Lower leg skin (tissue), 3 donors: ENCODE results near the gene TTLL4.
A peak's percentile ranks its signal among the peaks of the same experiment; 100 is the strongest.

Source experiments
- CTCF ChIP-seq, 3 donors: fragments of 450-650 bp; IDR thresholded peaks; one replicate each; pipeline ENCODE4 v1.5.1; 2016; ENCODE audit warnings: antibody characterized with exemption in 3 of 3, mild to moderate bottlenecking in 3 of 3, moderate library complexity in 2 of 3
- POLR2A ChIP-seq, 2 donors: fragments of 450-650 bp; IDR thresholded peaks; one replicate each; pipeline ENCODE4 v1.6.1; 2016 to 2017; ENCODE audit warnings: antibody characterized with exemption in 2 of 2, mild to moderate bottlenecking in 1 of 2, moderate library complexity in 1 of 2

DNA sequence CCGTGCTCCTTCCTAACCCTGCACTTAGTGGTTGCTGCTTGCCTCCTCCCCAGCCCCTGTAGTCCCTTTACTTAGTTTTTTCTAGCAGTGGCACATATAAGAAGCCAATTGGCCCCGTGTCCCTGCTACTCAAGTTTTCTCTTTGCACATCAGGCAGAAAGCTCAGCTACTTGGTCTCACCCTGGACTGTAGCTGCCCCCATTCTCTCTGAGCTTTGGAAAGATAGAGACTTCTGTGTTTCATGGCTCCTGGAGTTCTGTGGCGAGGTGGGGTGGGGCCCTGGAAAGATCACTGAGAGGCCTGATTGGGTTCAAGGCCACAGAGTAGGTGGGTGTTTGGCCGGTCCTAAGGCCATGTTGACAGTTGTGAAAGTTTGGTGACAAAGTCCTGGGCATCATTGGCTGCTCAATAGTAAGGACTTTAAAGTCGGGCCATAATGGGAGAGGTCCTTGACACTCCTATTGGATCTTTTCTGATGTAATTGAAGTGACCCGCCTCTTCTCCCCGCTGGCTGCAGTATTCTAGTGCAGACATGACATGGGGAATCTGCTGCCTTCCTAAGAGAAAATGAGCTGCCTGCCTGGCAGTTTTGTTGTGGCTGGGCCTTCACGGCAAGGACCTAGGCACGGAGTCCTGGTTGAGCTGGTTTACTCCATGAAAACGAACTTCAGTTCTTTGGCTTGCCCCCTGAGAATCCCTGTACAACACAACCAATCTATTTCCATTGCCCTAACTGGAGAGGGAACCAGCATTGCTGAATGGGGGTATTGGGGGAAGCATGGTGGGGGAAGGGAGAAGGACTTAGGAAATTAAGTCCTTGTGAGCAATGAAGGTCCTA lies 45.2 kb downstream of the TTLL4 start:
- TF ChIP-seq CTCF (IDR thresholded peaks at IDR 0.05): peak in 1 of 3 donors; percentile 46
- no peak for TF ChIP-seq POLR2A (IDR thresholded peaks at IDR 0.05)
